WTC11 (cell line): ENCODE measurements around the gene DPH1. TPM values are rescaled to one million over a fixed set of nuclear protein-coding genes. Genes with fewer than 3 reads are reported as not detected.

Source experiments
- ATAC-seq: fragments of 200-7000 bp; cut with Tn5 transposase; 2 replicates; pipeline ENCODE4 v1.10.0; 2021; ENCODE audit warnings: mild to moderate bottlenecking, moderate library complexity
- CTCF ChIA-PET: fragments of 300-600 bp; sonication (Branson Sonifier 250); formaldehyde crosslinking; loops from one replicate; lab custom pipeline; 2021; ENCODE audit warnings: antibody characterized with exemption; lab: Charles Lee
- POLR2A ChIA-PET: fragments of 350-600 bp; sonication (Branson Sonifier 250); formaldehyde crosslinking; loops from one replicate; lab custom pipeline; 2021; ENCODE audit warnings: antibody characterized with exemption; lab: Charles Lee
- DNase-seq: peaks from one replicate; pipeline ENCODE4 v3.0.0; 2021; ENCODE audit warnings: low spot score
- H3K27ac Mint-ChIP-seq: 2 replicates; pipeline ENCODE4 v1.8.0; 2021; ENCODE audit warnings: mixed read lengths
- H3K27me3 Mint-ChIP-seq: 2 replicates; pipeline ENCODE4 v1.8.0; 2021; ENCODE audit warnings: low read depth, mild to moderate bottlenecking, moderate library complexity, mixed read lengths
- H3K36me3 Mint-ChIP-seq: 2 replicates; pipeline ENCODE4 v1.8.0; 2021; ENCODE audit warnings: mixed read lengths
- H3K4me1 Mint-ChIP-seq: 2 replicates; pipeline ENCODE4 v1.8.0; 2022; ENCODE audit warnings: mixed read lengths
- H3K4me3 Mint-ChIP-seq: 2 replicates; pipeline ENCODE4 v1.8.0; 2021; ENCODE audit warnings: mild to moderate bottlenecking, moderate library complexity, mixed read lengths
- H3K9me3 Mint-ChIP-seq: 2 replicates; pipeline ENCODE4 v1.8.0; 2021; ENCODE audit warnings: mixed read lengths
- CREM ChIP-seq: sonication (generic); formaldehyde crosslinking; IDR thresholded peaks from 2 replicates; pipeline ENCODE4 v1.8.1; 2022; ENCODE audit warnings: mild to moderate bottlenecking, missing genetic modification reagents, moderate library complexity
- EMX1 ChIP-seq: fragments of 250-450 bp; sonication (Bioruptor Pico); IDR thresholded peaks from 2 replicates; pipeline ENCODE4 v1.8.0; 2021; ENCODE audit warnings: mild to moderate bottlenecking
- ERG ChIP-seq: fragments of 250-450 bp; sonication (Bioruptor Pico); IDR thresholded peaks from 2 replicates; pipeline ENCODE4 v1.8.0; 2021; ENCODE audit warnings: mild to moderate bottlenecking
- ETV6 ChIP-seq: sonication (generic); formaldehyde crosslinking; IDR thresholded peaks from 2 replicates; pipeline ENCODE4 v1.8.1; 2022; ENCODE audit warnings: mild to moderate bottlenecking, missing genetic modification reagents
- FOXP1 ChIP-seq: sonication (generic); formaldehyde crosslinking; IDR thresholded peaks from 2 replicates; pipeline ENCODE4 v1.8.0; 2022; ENCODE audit warnings: missing genetic modification reagents, mild to moderate bottlenecking, moderate library complexity, borderline replicate concordance
- GTF2I ChIP-seq: fragments of 250-450 bp; sonication (Bioruptor Pico); conservative IDR thresholded peaks from 2 replicates; pipeline ENCODE4 v1.4.0; 2021; ENCODE audit warnings: mild to moderate bottlenecking
- MXD4 ChIP-seq: fragments of 250-450 bp; sonication (Bioruptor Pico); IDR thresholded peaks from 2 replicates; pipeline ENCODE4 v1.8.0; 2021; ENCODE audit warnings: mild to moderate bottlenecking, moderate library complexity, borderline replicate concordance
- NR2C2 ChIP-seq: sonication (generic); formaldehyde crosslinking; IDR thresholded peaks from 2 replicates; pipeline ENCODE4 v1.8.0; 2022; ENCODE audit warnings: mild to moderate bottlenecking, missing genetic modification reagents
- OVOL2 ChIP-seq: fragments of 250-450 bp; sonication (Bioruptor Pico); IDR thresholded peaks from 2 replicates; pipeline ENCODE4 v1.9.0; 2021; ENCODE audit warnings: mild to moderate bottlenecking, borderline replicate concordance
- RELA ChIP-seq: sonication (generic); formaldehyde crosslinking; IDR thresholded peaks from 2 replicates; pipeline ENCODE4 v1.8.1; 2022; ENCODE audit warnings: missing genetic modification reagents, mild to moderate bottlenecking, borderline replicate concordance
- SMAD3 ChIP-seq: sonication (generic); formaldehyde crosslinking; IDR thresholded peaks from 2 replicates; pipeline ENCODE4 v1.8.0; 2022; ENCODE audit warnings: missing genetic modification reagents, mild to moderate bottlenecking, borderline replicate concordance
- SOX15 ChIP-seq: fragments of 250-450 bp; sonication (Bioruptor Pico); IDR thresholded peaks from 2 replicates; pipeline ENCODE4 v1.9.0; 2021; ENCODE audit warnings: mild to moderate bottlenecking
- SP1 ChIP-seq: sonication (generic); formaldehyde crosslinking; conservative IDR thresholded peaks from 2 replicates; pipeline ENCODE4 v1.8.1; 2022; ENCODE audit warnings: missing genetic modification reagents
- TEAD1 ChIP-seq: sonication (generic); formaldehyde crosslinking; IDR thresholded peaks from 2 replicates; pipeline ENCODE4 v1.8.0; 2022; ENCODE audit warnings: mild to moderate bottlenecking, missing genetic modification reagents
- USF1 ChIP-seq: sonication (generic); formaldehyde crosslinking; IDR thresholded peaks from 2 replicates; pipeline ENCODE4 v1.8.0; 2022; ENCODE audit warnings: mild to moderate bottlenecking, missing genetic modification reagents
- ZNF121 ChIP-seq: sonication (generic); formaldehyde crosslinking; IDR thresholded peaks from 2 replicates; pipeline ENCODE4 v1.8.0; 2023; ENCODE audit warnings: missing genetic modification reagents
- ZNF425 ChIP-seq: fragments of 250-450 bp; sonication (Bioruptor Pico); conservative IDR thresholded peaks from 2 replicates; pipeline ENCODE4 v1.9.0; 2021; ENCODE audit warnings: mild to moderate bottlenecking
- ZNF671 ChIP-seq: fragments of 250-450 bp; sonication (Bioruptor Pico); IDR thresholded peaks from 2 replicates; pipeline ENCODE4 v1.8.0; 2021; ENCODE audit warnings: mild to moderate bottlenecking
- total RNA-seq: library from RNA; stranded (reverse); gene quantifications from 3 replicates; pipeline ENCODE4 v1.2.3, GENCODE V29; 2021
- TF ChIP-seq, protein P1 (sequence below): sonication (generic); formaldehyde crosslinking; IDR thresholded peaks from 2 replicates; pipeline ENCODE4 v1.8.1; 2022; ENCODE audit warnings: missing genetic modification reagents, borderline replicate concordance
- TF ChIP-seq, protein P2 (sequence below): fragments of 250-450 bp; sonication (Bioruptor Pico); IDR thresholded peaks from 2 replicates; pipeline ENCODE4 v1.9.0; 2021; ENCODE audit warnings: mild to moderate bottlenecking

Gene DPH1
- total RNA-seq, 1 experiment from 2014 or later: 43.2 TPM

GRCh38 chr17:2067048-2067561 lies 37.2 kb downstream of the DPH1 start:
- DNase-seq: no peak
- no peak overlapping the region for H3K27ac Mint-ChIP-seq
- H3K4me1 Mint-ChIP-seq: peaks cover 35% of the 10 kb centered on the region
- ATAC-seq: no peak
- no peak overlapping the region for H3K4me3 Mint-ChIP-seq
- H3K36me3 Mint-ChIP-seq: peaks cover 3% of the 10 kb centered on the region
- TF ChIP-seq SP1 (CRISPR knock-in tag) (no peak), SOX15 (CRISPR knock-in tag) (no peak), ZNF121 (CRISPR knock-in tag) (no peak), ERG (CRISPR knock-in tag) (no peak)
- ChIA-PET POLR2A (no interaction called here), CTCF (interaction anchor here (0.7 to 11.0 kb wide), 4 partner anchors 10 to 237 kb away, joined by 3 to 96 read pairs (median 16); partner anchors contain the start of genes HIC1, SMG6 and SRR)
- peaks cover 5% of the 10 kb centered on the region; the same call in 1 of the 2 replicates for H3K27me3 Mint-ChIP-seq
- H3K9me3 Mint-ChIP-seq: no peaks in the 10 kb centered on the region

GRCh38 chr17:2067608-2068024 lies 37.7 kb downstream of the DPH1 start:
- Mint-ChIP-seq H3K27me3 (peaks cover 3% of the 10 kb centered on the region; the same call in 1 of the 2 replicates), H3K9me3 (no peaks in the 10 kb centered on the region), H3K36me3 (peaks cover 3% of the 10 kb centered on the region), H3K27ac (no peak overlapping the region), H3K4me1 (peaks cover 30% of the 10 kb centered on the region), H3K4me3 (no peak overlapping the region)
- DNase-seq: no peak
- CTCF ChIA-PET: interaction anchor here (0.9 to 11.0 kb wide), 5 partner anchors 11 to 315 kb away, joined by 3 to 96 read pairs (median 6); partner anchors contain the start of gene HIC1
- TF ChIP-seq ETV6: no peak
- no peak for TF ChIP-seq ZNF425
- TF ChIP-seq NR2C2 (CRISPR knock-in tag): no peak
- POLR2A ChIA-PET: no interaction called here
- no peak for ATAC-seq

DNA sequence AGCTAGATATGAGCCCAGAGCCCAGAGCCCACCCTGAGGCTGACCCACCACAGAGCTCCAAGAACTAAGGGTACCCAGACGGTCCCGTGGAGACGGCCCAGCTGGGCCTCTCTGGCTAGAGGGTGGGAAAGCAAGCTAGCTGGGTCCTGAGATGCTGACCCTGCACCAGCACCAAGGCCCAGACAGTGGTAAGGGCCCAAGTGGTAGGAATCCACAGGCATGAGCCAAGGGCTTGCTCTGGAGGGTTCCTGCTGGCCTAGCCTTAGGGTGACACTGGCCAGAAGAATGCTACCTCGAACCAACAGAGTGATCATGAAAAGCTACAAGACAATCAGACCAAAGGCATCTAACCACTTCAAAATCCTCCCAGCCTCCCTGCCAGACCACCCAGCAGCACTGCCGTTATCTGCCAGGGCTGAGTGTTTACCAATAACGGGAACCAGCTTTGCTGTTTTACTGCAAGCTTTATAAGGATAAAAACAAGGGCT lies 38.1 kb downstream of the DPH1 start:
- no peak for TF ChIP-seq GTF2I (CRISPR knock-in tag)
- no peak for TF ChIP-seq RELA
- no peak for TF ChIP-seq FOXP1 (CRISPR knock-in tag)
- TF ChIP-seq USF1: no peak
- TF ChIP-seq, protein P1, sequence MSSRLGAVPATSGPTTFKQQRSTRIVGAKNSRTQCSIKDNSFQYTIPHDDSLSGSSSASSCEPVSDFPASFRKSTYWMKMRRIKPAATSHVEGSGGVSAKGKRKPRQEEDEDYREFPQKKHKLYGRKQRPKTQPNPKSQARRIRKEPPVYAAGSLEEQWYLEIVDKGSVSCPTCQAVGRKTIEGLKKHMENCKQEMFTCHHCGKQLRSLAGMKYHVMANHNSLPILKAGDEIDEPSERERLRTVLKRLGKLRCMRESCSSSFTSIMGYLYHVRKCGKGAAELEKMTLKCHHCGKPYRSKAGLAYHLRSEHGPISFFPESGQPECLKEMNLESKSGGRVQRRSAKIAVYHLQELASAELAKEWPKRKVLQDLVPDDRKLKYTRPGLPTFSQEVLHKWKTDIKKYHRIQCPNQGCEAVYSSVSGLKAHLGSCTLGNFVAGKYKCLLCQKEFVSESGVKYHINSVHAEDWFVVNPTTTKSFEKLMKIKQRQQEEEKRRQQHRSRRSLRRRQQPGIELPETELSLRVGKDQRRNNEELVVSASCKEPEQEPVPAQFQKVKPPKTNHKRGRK (CRISPR knock-in tag): no peak
- TF ChIP-seq ZNF425: no peak
- TF ChIP-seq SOX15 (CRISPR knock-in tag): no peak
- no peak for TF ChIP-seq EMX1 (CRISPR knock-in tag)
- TF ChIP-seq SMAD3: no peak
- TF ChIP-seq TEAD1 (CRISPR knock-in tag): no peak
- no peak for TF ChIP-seq MXD4 (CRISPR knock-in tag)
- TF ChIP-seq CREM (CRISPR knock-in tag): no peak
- TF ChIP-seq OVOL2 (CRISPR knock-in tag): no peak
- no peak for TF ChIP-seq ZNF671 (CRISPR knock-in tag)
- TF ChIP-seq, protein P2, sequence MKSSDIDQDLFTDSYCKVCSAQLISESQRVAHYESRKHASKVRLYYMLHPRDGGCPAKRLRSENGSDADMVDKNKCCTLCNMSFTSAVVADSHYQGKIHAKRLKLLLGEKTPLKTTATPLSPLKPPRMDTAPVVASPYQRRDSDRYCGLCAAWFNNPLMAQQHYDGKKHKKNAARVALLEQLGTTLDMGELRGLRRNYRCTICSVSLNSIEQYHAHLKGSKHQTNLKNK (CRISPR knock-in tag): no peak
- H3K27ac Mint-ChIP-seq: no peak overlapping the region
- DNase-seq (no peak), ATAC-seq (no peak)
- H3K9me3 Mint-ChIP-seq: no peaks in the 10 kb centered on the region
- H3K36me3 Mint-ChIP-seq: peaks cover 3% of the 10 kb centered on the region
- POLR2A ChIA-PET: no interaction called here
- no peaks in the 10 kb centered on the region for H3K27me3 Mint-ChIP-seq
- CTCF ChIA-PET: interaction anchor here (0.9 to 11.0 kb wide), 5 partner anchors 11 to 314 kb away, joined by 3 to 96 read pairs (median 6); partner anchors contain the start of gene HIC1
- H3K4me3 Mint-ChIP-seq: no peak overlapping the region
- H3K4me1 Mint-ChIP-seq: peaks cover 25% of the 10 kb centered on the region
